ENCODE results near the gene PALM3.

PALM3 gene

DNA sequence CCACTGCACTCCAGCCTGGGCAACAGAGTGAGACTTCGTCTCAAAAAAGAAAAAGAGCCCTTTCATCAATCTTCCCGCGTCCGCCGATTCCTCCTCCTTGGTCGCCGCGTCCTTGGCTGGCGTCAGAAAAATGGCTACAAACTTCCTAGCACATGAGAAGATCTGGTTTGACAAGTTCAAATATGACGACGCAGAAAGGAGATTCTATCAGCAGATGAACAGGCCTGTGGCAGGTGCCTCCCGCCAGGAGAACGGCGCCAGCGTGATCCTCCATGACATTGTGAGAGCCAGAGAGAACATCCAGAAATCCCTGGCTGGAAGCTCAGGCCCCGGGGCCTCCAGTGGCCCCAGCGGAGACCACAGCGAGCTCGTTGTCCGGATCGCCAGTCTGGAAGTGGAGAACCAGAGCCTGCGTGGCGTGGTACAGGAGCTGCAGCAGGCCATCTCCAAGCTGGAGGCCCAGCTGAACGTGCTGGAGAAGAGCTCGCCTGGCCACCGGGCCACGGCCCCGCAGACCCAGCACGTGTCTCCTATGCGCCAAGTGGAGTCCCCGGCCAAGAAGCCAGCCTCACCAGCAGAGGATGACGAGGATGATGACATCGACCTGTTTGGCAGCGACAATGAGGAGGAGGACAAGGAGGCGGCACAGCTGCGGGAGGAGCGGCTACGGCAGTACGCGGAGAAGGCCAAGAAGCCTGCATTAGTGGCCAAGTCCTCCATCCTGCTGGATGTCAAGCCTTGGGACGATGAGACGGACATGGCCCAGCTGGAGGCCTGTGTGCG, 8.6 kb upstream of the PALM3 start:
- TF ChIP-seq, protein P1, sequence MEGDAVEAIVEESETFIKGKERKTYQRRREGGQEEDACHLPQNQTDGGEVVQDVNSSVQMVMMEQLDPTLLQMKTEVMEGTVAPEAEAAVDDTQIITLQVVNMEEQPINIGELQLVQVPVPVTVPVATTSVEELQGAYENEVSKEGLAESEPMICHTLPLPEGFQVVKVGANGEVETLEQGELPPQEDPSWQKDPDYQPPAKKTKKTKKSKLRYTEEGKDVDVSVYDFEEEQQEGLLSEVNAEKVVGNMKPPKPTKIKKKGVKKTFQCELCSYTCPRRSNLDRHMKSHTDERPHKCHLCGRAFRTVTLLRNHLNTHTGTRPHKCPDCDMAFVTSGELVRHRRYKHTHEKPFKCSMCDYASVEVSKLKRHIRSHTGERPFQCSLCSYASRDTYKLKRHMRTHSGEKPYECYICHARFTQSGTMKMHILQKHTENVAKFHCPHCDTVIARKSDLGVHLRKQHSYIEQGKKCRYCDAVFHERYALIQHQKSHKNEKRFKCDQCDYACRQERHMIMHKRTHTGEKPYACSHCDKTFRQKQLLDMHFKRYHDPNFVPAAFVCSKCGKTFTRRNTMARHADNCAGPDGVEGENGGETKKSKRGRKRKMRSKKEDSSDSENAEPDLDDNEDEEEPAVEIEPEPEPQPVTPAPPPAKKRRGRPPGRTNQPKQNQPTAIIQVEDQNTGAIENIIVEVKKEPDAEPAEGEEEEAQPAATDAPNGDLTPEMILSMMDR (conservative IDR thresholded peaks at IDR 0.05; ENCODE audit: low read depth, low read length), result no peak
- DNase-seq (ENCODE audit: low read depth), result no peak
- no peak overlapping the region for H3K4me3 ChIP-seq (ENCODE audit: low read length)

DNA sequence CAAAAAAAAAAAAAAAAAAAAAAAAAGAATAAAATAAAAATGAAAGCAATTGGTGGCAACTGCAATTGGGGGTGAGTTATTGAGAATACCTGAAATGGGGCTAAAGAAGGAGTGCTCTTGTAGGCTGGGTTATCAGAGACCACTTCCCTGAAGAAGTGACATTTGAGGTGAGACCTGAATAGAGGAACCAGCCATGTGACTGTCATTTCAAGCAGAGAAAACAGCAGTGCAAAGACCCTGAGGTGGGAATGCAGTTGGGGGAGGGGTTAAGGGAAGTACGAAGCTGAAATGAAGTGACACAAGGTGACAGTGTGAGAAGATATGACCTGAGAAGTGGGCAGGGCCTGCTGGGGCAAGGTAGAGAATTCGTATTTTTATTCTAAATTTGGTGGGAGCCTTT, 4.3 kb upstream of the PALM3 start:
- TF ChIP-seq, protein P1 (conservative IDR thresholded peaks at IDR 0.05; ENCODE audit: low read depth, low read length), result no peak
- H3K4me3 ChIP-seq (ENCODE audit: low read length), result no peak overlapping the region
- DNase-seq (ENCODE audit: low read depth), result no peak

DNA sequence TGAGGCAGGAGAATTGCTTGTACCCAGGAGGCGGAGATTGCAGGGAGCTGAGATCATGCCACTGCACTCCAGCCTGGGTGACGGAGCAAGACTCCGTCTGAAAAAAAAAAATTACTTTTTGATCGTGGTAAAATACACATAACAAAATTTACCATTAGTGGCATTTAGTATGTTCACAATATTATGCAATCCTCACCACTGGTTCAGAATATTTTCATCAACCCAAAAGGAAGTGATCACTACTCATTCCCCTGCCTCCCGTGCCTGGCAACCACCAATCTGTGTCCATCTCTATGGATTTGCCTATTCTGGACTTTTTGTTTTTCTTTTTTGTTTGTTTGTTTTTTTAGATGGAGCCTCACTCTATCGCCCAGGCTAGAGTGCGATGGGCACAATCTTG, 1.2 kb upstream of the PALM3 start:
- TF ChIP-seq, protein P1 (conservative IDR thresholded peaks at IDR 0.05; ENCODE audit: low read depth, low read length), result no peak
- DNase-seq (ENCODE audit: low read depth), result no peak
- H3K4me3 ChIP-seq (ENCODE audit: low read length), result no peak overlapping the region

GRCh38 chr19:14062558-14062855, 631 bp upstream of the PALM3 start:
- DNase-seq (ENCODE audit: low read depth), result no peak
- TF ChIP-seq, protein P1 (conservative IDR thresholded peaks at IDR 0.05; ENCODE audit: low read depth, low read length), result no peak
- H3K4me3 ChIP-seq (ENCODE audit: low read length), result no peak overlapping the region

DNA sequence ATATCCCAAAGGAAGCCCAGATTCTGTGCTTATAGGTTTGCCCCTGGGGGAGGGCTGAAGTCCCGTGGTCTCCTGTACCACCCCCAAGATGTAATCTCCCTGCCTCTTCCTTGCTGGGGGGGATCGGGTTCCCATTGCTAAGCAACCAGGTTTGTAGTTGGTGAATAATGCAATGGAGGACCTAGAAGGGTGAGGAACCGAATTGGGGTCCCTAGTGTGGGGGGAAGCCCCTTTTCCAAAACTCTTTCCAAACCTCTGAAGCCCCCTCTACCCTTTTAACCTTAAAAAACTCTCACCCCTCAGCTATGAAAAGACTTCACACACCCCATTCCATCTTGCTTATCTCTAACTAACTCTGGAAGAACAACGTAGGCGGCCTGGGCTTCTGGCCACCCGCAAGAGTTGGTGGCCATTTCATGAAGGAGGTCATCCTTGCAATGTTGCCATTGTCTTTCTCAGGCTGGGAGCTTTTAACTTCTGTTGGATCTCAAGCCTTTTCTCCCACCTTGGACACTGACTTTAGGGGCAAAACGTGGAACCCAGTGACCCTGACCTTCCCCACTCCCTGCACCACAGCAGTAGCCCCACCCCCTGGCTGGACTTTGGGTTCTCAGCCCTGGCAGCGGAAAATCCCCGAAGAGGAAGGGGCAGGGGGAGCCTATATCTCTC, 661 bp downstream of the PALM3 start:
- TF ChIP-seq, protein P1 (conservative IDR thresholded peaks at IDR 0.05; ENCODE audit: low read depth, low read length), result no peak
- no peak for DNase-seq (ENCODE audit: low read depth)
- H3K4me3 ChIP-seq (ENCODE audit: low read length), result no peak overlapping the region

- TF ChIP-seq, protein P1 (conservative IDR thresholded peaks at IDR 0.05; ENCODE audit: low read depth, low read length), result no peak
- H3K4me3 ChIP-seq (ENCODE audit: low read length), result no peak overlapping the region
- DNase-seq (ENCODE audit: low read depth), result no peak
These were observed 2.2 kb downstream of the PALM3 start for GRCh38 chr19:14059652-14060155.

DNA sequence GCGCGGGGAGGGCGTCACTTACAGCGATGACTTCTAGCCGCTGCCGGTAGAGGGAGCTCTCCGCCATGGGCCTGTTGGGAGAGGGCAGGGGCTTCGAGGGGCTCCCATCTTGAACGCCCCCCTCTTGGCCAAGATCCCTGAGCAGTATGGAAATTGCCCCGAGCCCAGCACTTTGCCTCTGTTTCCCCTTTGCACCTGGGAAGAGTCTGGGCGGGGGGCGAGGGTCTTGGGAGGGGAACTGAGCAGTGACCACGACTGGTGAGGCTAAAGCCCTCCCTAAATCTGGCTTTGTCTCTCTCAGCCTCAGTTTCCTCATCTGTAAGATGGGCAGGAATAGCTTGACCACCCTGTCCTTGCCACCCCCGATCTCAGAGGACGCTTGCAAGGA, 2.8 kb downstream of the PALM3 start:
- H3K4me3 ChIP-seq (ENCODE audit: low read length), result no peak overlapping the region
- no peak for DNase-seq (ENCODE audit: low read depth)
- TF ChIP-seq, protein P1 (conservative IDR thresholded peaks at IDR 0.05; ENCODE audit: low read depth, low read length), result peak; percentile 85

Data from retinal pigment epithelial cell (primary cell).